Glutamatergic neuron (in vitro differentiated cells): ENCODE measurements around the gene COTL1. TPM values are rescaled to one million over a fixed set of nuclear protein-coding genes. Genes with fewer than 3 reads are reported as not detected.

Experiments used
- DNase-seq: peaks from one replicate; pipeline ENCODE4 v3.0.0; 2022
- H3K27ac Mint-ChIP-seq: one replicate; pipeline ENCODE4 v1.8.0; 2020; ENCODE audit warnings: mild to moderate bottlenecking, mixed read lengths, inconsistent platforms; ENCODE audit not compliant: unreplicated experiment
- H3K27me3 Mint-ChIP-seq: one replicate; pipeline ENCODE4 v1.8.0; 2020; ENCODE audit warnings: mild to moderate bottlenecking, moderate library complexity, mixed read lengths, inconsistent platforms; ENCODE audit not compliant: unreplicated experiment
- H3K36me3 Mint-ChIP-seq: one replicate; pipeline ENCODE4 v1.8.0; 2020; ENCODE audit warnings: mild to moderate bottlenecking, mixed read lengths, inconsistent platforms; ENCODE audit not compliant: unreplicated experiment
- H3K4me1 Mint-ChIP-seq: one replicate; pipeline ENCODE4 v1.8.0; 2020; ENCODE audit warnings: mild to moderate bottlenecking, low read depth, mixed read lengths, inconsistent platforms; ENCODE audit not compliant: unreplicated experiment
- H3K4me3 Mint-ChIP-seq: one replicate; pipeline ENCODE4 v1.8.0; 2020; ENCODE audit warnings: mild to moderate bottlenecking, mixed read lengths, inconsistent platforms; ENCODE audit not compliant: unreplicated experiment
- H3K9me3 Mint-ChIP-seq: one replicate; pipeline ENCODE4 v1.8.0; 2020; ENCODE audit warnings: mild to moderate bottlenecking, moderate library complexity, mixed read lengths, inconsistent platforms; ENCODE audit not compliant: unreplicated experiment
- CTCF ChIP-seq: fragments of 200-600 bp; sonication (generic); IDR thresholded peaks from one replicate; pipeline ENCODE4 v1.5.0; 2021; ENCODE audit not compliant: partially characterized antibody, unreplicated experiment
- total RNA-seq: library from RNA; stranded (reverse); fragmentation: NEBNext Ultra II Directional; extraction: Animal tissue kit (Norgen Biotek cat#: 25700); gene quantifications from one replicate; pipeline ENCODE4 v1.2.1, GENCODE V29; 2021; ENCODE audit not compliant: unreplicated experiment

COTL1 gene
- total RNA-seq, 1 donor from 2014 or later = 545 TPM

GRCh38 chr16:84650062-84650991, 32.4 kb upstream of the COTL1 start:
- H3K27me3 Mint-ChIP-seq = peaks cover 13% of the 10 kb centered on the region
- peaks cover 12% of the 10 kb centered on the region for H3K4me1 Mint-ChIP-seq
- DNase-seq = no peak
- no peak for TF ChIP-seq CTCF
- no peak overlapping the region for H3K27ac Mint-ChIP-seq
- peaks cover 7% of the 10 kb centered on the region for H3K9me3 Mint-ChIP-seq
- H3K4me3 Mint-ChIP-seq = peak overlapping the region; percentile 57
- peaks cover 5% of the 10 kb centered on the region for H3K36me3 Mint-ChIP-seq

- Mint-ChIP-seq H3K4me1 (peaks cover 13% of the 10 kb centered on the region), H3K27ac (no peak overlapping the region), H3K36me3 (peaks cover 5% of the 10 kb centered on the region), H3K9me3 (peaks cover 7% of the 10 kb centered on the region), H3K27me3 (peaks cover 9% of the 10 kb centered on the region), H3K4me3 (peak overlapping the region; percentile 81)
- no peak for TF ChIP-seq CTCF
- no peak for DNase-seq
These were observed 31.6 kb upstream of the COTL1 start for GRCh38 chr16:84649511-84649861.

- no peak overlapping the region for H3K27ac Mint-ChIP-seq
- TF ChIP-seq CTCF = no peak
- peaks cover 19% of the 10 kb centered on the region for H3K4me1 Mint-ChIP-seq
- peak; percentile 67 for DNase-seq
- peaks cover 9% of the 10 kb centered on the region for H3K9me3 Mint-ChIP-seq
- H3K27me3 Mint-ChIP-seq = peaks cover 9% of the 10 kb centered on the region
- peaks cover 5% of the 10 kb centered on the region for H3K36me3 Mint-ChIP-seq
- H3K4me3 Mint-ChIP-seq = peak overlapping the region; percentile 81
These were observed 31.0 kb upstream of the COTL1 start for GRCh38 chr16:84648595-84649510.

GRCh38 chr16:84647828-84648594, 30.1 kb upstream of the COTL1 start, which contains the start of gene KLHL36:
KLHL36 (plus strand) TSS chr16:84648511; CDS start chr16:84650868, 2,357 bp downstream.
- Mint-ChIP-seq H3K36me3 (peaks cover 5% of the 10 kb centered on the region), H3K4me3 (peak within 1 kb of the TSS; percentile 89), H3K27ac (peak within 1 kb of the TSS; percentile 82), H3K9me3 (peaks cover 9% of the 10 kb centered on the region), H3K27me3 (peaks cover 9% of the 10 kb centered on the region), H3K4me1 (peaks cover 24% of the 10 kb centered on the region)
- no peak for TF ChIP-seq CTCF
- DNase-seq = peak; percentile 73
